Measurements from ENCODE around the gene SLC27A2.

SLC27A2 gene

DNA sequence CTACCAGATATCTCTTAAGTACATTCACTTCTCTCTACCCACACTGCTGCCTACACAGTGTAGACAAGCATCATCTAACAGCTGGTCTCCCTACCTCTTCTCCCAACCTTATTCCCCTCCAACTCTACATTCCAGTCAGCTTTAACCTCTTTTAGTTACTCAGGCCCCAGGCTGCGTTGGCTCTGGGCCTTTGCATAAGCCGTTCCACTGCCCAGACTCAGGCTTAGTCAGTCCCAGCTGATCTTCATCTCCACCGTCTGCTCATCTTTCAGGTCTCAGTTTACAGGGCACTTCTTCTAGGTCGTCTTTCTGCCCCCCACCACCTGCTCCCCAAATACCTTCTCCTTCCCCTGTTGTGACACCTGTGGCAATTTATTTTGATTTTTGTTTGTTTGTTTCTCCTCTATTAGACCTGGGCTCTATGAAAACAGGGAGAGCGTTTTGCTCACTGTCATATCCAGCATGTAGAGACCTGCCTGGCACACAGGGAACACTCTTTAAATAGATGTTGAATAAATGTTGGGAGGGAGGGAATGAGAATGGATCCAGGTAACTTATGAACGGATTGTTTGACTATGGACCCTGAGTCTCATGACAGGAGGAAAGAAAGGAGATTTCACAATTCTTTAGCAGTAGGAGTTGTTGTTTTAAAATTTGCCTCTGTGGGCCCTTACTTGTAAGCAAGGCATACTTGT, 11.1 kb downstream of the SLC27A2 start:
- no peak for DNase-seq

DNA sequence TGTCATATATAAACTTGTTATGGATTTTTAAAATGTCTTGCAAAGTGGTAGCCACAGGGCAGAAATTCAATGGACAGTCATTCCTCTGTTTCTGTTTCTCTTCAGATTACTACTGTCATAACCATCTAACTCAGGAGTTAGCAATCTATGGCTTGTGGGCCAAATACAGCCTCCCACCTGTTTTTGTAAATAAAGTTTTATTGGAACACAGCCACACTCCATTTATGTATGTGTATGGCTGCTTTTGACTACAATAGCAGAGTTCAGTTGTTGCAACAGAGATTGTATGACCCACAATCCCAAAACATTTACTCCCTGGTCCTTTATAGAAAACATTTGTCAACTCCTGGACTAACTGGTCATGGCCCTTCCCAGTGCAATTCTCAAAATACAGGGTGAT, 20.0 kb downstream of the SLC27A2 start:
- DNase-seq, result no peak

DNA sequence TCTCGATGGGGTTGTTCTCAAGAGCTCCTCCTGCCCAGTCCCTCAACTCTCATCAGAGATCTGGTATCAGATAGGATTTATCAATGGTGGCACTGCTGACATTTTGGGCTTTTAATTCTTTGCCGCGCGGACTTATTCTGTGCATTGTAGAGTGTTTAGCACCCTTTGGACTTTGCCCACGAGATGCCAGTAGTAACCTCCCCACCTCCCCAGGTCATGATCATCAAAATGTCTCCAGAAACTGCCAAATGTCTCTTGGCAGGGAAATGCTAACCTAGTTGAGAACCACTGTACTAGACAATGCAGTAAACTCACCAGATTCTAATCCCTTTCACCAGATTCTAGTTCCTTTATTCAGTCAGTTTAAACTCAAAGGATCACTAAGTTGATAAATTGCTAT, 24.0 kb downstream of the SLC27A2 start:
- no peak for DNase-seq

DNA sequence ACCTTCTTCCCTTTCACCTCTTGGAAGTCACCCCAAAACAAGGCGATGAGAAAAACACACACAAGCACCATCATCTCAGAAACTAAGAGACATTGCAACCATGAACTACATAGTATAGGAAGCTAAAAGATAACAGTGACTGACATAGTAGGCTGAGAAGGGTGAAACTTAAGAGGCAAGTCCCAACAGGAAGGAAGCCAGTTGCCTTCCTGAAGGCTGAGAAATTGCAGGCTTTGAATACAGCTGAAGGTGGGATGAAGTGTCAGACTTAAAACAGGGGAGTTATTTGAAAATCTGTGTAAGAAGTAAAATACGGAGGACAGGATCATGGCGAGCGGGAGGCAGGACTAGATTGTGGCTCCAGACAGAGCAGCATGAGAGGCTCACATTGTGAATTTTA, 27.8 kb downstream of the SLC27A2 start:
- no peak for DNase-seq

DNA sequence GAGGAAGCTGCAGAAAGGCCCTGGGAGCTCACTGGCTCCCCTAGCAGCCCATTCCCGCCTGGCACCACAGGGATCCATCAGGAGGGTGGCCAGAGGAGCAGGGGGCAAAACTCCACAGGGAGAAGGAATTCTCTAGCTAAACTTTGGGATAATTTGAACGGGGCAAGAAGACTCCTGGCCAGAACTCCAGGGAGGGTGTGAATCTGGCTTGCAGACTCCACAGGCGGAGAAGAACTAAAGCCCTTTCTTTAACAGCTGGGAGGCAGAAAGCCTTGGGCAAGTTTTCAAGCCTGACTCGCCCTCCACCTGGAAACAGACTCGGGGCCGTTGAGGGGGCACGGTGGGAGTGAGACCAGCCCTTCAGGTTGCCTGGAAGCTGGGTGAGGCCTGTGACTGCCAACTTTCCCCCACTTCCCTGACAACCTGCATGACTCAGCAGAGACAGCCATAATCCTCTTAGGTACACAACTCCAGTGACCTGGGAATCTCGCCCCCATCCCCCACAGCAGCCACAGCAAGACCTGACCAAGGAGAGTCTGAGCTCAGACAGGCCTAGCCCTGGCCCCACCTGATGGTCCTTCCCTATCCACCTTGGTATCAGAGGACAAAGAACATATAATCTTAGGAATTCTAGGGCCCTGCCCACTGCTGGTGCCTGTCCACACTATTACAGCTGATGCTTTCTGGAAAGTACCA, 28.6 kb downstream of the SLC27A2 start:
- DNase-seq, result no peak

DNA sequence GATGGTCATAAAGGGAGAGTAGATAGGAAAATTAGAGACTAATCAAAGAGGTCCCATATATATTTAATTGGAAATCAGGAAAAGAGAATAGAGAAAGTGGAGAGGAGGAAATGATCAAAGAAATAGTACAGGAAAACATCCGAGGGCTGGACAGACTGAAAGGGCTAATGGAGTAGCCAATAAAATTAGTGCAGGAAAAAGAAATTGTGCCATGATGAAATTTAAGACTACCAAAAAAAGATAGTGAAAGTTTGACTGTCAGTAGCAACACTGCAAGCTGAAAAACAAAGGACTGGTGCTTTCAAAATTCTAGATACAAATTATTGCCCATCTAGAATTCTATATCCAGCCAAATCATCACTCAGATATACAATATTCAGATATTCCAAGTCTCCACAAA, 36.3 kb downstream of the SLC27A2 start:
- DNase-seq, result no peak

DNA sequence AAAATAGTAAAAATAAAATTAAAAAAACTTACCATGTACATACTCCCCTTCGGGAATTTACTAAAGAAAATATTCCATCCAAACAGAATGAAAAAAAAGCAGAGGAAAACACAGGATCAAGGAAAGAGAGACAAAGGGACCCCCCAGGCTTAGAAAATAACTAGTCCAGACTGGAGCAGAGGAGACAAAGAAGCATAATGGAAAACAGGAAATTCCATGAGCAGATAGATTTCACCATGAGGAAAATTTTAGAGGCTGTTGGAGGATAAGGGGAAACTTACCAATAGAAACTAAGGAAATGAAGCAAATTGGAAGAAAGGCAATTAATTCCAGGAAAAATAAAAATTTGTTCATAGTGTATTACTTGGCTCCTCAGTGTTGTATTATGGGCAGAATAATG, 36.7 kb downstream of the SLC27A2 start:
- DNase-seq, result no peak

DNA sequence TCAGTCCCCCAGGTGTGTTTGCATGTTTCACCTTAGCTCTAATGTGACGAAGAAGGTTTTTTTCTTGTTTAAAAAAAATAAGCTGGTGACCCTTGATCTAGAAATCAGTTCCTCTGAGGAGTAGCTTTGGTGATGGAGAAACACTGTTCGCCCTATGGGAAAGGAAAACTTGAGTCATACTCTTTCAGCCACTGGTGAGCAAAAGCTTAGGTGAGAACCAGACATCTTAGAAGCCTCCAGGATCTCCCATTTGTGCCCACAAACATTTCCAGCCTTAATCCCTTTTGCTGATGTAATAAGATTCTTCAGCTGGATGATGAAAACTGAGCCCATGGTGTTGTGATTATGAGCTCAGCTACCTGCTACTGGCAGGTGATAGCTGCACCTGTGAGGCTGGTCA, 37.8 kb downstream of the SLC27A2 start:
- DNase-seq, result no peak

DNA sequence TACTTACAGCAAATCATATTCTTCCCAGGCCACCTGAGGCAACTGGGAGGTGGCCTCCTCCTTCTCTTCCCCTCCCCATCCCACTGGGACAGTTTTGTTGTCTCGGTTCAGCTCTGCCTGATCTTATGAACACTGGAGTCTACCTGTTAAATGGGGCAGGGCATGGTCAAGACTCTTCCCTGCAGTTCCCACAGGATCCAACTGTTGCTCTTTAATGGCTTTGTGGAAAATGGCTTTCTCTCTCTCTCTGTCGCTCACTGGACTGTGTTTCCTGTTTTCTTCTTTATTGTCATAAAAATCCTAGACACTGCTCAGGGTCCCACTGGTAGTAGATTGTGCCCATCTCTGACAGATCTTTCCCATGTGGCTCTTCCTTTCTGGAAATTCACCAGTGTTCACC, 40.2 kb downstream of the SLC27A2 start:
- no peak for DNase-seq

DNA sequence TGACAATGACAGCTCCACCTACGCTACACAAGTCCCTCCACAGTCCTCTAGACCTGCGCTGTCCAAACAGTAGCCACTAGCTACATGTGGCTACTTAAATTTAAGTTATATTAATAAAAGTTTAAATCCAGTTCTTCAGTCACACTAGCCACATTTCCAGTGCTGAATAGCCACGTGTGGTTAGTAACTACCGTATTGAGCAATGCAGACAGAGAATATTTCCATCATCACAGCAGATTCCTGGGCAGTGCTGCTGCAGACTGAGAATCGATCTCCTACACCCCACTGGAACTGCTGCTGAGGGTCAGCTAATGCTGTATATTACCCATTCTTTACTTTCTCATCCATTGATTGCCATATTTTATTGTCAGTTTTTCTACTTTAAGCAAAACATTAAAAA, 42.6 kb downstream of the SLC27A2 start:
- no peak for DNase-seq

DNA sequence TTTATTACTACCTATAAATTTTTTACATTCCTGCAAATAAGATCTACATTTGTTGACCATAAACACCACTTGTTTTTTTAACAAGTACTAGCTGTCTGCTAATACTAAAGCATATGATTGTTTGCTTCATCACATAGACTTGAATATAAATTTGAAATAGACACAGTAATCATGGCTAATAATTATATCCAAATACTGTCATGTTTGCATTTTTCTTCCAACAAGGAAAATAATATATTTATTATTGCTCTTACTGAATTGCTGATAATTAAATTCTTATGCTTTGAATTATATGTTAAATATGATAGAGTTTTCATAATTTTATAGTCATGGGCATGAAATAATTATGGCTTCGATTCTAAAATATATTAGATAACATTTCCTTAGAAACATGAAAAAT, 43.1 kb downstream of the SLC27A2 start:
- no peak for DNase-seq

DNA sequence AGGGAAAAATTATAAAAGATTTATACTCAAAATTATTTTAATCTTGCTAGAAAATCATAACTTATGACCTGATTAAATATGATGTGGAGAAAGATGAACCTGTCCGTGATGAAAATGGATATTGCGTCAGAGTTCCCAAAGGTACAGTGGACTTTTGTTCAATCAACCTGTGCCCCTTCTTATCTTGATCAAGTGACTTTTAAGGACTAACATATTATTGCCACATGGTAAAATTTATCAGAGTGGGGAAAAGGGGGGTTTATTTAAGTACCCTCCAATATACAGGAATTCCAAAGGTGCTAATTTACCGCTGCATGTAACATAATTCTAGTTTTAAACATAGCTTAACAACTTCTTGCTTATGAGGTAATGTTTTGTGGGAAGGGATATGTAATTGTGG, 43.9 kb downstream of the SLC27A2 start:
- no peak for DNase-seq

DNA sequence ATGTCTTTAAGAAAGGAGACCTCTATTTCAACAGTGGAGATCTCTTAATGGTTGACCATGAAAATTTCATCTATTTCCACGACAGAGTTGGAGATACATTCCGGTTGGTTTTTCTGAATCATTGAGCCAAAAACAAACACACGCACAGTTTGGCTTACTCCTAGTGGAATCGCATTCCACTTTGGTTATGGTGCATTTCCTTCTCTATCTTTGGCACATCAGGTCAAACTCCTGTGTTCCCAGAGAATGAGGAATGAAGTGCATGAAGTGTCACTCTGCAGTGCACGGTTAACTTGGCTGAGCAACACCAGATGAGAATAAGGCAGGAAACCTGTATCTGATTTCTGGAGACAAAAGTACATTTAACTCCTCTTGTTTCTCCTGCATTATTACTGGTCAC, 45.1 kb downstream of the SLC27A2 start:
- no peak for DNase-seq

DNA sequence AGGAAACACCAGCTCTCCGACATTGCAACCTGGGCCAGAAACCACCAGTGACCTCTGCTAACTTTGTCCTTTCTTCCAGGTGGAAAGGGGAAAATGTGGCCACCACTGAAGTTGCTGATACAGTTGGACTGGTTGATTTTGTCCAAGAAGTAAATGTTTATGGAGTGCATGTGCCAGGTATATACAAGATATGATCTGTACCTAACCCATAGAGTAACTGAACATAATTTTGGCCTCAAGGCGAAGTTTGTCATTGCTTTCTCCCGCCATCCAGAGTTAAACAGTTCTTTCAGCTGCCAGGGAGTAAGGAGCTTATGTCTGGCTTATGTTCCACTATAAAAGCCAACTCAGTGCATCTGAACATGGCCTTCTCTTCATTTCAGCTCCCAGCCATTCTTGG, 46.9 kb downstream of the SLC27A2 start:
- no peak for DNase-seq

DNA sequence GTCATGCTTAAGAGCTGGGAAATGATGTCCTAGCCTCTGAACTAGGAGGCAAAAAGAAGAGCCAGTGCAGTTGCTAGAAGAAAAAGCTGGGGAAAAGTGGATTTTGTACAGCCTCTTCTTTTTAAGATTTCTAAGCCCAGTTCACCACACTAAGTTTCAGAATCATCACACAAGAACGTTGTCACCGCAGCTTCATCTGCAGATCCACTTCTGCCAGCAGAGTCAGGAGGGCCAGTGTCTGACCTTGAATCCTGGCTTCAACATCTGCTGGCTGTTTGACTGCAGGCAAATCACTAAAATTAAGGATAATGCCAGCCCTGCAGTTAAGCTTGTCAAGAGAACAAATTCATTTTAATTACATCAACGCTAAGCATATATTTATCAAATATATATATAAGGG, 47.3 kb downstream of the SLC27A2 start:
- DNase-seq, result no peak

DNA sequence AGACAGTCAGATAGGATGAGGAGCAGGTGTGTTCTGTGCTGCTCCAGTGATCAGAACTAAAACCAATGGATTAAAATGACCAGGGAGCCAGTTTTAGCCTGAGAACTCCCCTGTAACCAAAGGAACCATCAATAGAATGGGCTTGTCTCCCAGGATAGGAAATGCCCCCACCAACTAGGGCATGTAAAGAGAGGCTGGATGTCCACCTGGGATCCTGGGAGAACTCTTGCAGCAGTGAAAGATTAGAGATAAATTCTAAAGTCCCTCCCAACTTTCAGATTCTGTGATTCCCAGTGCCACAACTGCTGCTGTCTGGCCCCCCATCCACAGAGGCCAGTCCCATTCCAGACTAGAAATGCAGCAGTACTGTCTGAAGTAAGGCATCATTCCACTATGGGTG, 49.8 kb downstream of the SLC27A2 start:
- no peak for DNase-seq

DNA sequence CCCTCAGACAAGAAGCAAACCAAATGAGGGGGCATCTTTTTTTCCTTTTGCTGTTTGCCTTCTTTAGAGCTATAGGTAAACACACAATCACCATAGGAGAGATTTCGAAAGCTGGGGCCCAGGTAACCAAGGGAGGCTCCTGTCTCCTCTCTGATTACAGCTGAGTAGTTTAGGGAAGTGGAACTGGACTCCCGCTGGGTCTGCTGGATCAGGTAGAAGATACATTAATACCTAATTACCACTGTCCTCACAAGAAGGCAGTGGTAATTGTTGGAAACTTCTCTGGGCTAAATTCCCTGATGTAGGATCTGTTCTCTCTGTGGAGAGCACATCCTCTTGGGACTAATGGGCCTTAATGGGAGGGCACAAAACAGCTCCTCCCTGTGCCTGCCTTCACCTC, 50.8 kb downstream of the SLC27A2 start:
- DNase-seq, result no peak

DNA sequence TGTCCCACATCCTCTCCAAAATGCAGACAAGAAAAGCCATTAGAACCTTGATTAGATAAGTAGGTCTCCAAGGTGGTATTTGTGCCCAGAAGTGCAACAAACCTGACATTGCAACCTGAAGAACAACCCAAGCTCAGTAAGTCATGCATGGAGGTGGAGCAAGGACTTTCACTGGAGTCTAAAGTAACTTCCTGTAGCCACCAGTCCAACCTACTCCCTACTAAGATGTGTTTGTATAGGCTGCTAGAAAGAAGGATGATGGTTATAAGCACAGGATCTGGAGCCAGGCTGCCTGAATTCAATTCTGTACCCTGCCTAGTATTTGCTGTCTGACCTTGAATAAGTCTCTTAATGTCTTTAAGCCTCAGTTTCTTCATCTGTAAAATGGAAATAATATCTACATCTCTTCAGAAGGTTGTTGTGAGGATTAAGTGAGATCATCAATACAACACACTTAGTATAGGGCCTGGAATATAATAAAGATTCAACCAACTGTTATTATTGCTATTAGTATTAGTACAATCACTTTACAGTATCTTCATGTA, 51.3 kb downstream of the SLC27A2 start:
- no peak for DNase-seq

DNA sequence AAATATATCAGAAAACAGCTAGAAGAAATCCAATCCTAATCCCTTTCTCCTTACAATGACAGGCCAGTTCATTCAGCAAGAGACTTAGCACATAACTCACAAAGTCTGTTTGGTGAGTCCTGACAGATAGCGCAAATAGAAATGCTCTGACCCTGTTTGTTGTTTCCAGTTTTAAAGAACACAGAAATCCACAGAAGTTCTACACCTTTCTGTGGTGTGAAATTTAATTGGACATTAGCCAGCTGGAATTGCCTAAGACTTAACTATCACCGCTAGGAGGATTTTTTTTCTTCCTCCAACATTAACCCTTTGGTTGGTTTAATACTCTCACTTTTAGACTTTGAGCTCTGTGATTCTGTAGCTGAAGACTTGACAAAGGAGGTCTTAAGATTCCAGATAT, 52.8 kb downstream of the SLC27A2 start:
- no peak for DNase-seq

DNA sequence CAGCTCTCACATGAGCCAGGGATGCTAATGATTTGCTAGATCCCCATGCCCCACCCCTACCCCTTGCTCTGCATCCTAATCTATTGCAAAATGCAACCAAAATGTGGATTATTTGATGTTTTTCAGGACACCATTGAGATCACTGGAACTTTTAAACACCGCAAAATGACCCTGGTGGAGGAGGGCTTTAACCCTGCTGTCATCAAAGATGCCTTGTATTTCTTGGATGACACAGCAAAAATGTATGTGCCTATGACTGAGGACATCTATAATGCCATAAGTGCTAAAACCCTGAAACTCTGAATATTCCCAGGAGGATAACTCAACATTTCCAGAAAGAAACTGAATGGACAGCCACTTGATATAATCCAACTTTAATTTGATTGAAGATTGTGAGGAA, 53.8 kb downstream of the SLC27A2 start:
- no peak for DNase-seq

DNA sequence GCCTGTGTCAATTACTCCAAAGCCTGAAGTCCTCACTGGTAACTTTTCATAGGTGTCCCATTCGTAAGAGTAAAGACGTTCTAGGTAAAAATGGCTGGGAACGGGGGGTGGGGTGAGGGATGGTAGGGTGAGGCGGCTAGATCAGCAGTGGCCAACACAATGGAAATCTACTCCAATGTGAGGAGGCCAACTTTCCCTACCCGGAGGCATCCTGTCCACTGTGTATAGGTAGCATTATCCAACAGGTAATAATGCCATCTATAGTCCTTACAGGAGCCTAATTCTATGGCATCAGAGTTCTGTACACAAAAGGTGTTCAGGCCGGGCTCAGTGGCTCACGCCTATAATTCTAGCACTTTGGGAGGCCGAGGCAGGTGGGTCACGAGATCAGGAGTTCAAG, 54.4 kb downstream of the SLC27A2 start:
- DNase-seq, result no peak

DNA sequence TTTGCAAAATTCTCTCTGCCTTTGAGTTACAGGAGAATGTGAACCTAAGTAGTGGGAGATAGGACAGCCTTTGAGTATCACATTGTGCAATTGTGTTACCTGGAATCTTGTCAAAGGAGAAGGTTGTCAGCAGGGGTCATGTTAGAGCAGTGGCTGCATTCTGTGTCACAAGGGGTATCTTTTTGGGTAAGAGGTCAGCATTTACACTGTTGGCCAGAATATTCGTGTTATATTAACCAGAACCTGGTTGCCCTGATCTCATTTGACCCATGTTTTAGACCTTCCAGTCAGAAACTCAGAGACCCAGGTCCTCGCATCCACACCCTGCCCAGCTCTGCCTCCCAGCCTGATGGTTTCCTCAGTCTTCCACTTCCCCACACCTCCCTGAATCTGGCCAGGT, 56.3 kb downstream of the SLC27A2 start:
- no peak for DNase-seq

DNA sequence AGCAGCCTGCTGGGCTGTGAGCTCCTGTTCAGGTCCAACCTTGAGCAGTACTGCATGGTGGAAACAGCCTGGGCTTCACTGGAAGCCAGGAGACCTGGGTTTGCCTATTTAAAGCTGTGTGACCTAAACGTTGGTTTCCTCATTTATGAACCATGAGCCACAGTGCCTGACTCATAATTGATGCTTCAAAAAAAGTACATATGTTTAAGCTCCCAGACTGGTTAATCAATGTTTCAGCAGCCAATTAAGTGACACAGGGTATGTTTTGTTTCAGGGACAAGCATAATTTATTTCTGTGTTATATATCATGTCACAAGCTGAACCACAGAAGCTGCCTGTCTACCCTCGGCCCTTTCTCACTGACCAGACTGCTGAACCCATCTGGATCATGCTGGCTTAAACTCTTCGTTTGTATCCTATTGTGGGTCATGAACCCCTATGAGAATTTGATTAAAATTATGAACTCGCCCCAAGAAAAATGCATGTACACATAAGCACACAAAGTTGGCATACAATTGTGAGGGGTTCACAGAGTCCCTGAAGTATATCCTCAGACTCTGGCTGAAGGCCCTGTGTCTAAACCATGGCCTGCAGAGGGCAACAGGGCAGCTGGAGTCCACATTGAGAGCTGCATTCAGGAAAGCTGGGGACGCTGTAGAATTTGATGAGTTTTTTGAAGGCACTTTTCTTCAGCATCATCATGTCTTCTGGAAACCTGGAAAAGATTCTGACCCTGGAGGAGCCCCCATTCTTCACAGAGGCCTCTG, 59.9 kb downstream of the SLC27A2 start:
- no peak for DNase-seq

DNA sequence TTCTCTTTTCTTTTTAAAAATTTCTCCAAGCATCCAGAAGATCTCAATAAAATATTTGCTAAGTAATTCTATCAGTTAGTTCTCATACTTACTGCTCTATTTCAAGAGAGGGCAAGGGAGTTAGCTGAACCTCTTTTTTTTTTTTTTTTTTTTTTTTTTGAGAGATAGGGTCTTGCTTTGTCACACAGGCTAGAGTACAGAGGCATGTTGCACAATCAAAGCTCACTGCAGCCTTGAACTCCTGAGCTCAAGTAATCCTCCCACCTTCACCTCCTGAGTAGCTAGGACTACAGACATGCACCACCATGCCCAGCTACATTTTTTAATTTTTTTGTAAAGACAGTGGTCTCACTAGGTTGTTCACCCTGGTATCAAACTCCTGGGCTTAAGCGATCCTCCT, 62.2 kb downstream of the SLC27A2 start:
- DNase-seq, result no peak

Measured in NCI-H1105 (cell line).